Keratinocyte (primary cell): ENCODE results near the gene ARSI. TPM values are rescaled to one million over a fixed set of nuclear protein-coding genes. Genes with fewer than 3 reads are reported as not detected.

ENCODE experiments used
- DNase-seq: peaks from one replicate; pipeline ENCODE4 v3.0.0-alpha.2; 2011; ENCODE audit warnings: low read depth, missing footprints, low spot score
- FAIRE-seq: peaks from 2 replicates; lab custom pipeline; 2011; peaks lifted over from hg19 to GRCh38; lab: Jason Lieb, UNC
- H2AFZ ChIP-seq: 2 replicates; pipeline ENCODE4 v1.6.0; 2012; ENCODE audit warnings: low read length, control low read depth, inconsistent platforms; ENCODE audit not compliant: control insufficient read depth
- H3K27ac ChIP-seq: 2 replicates; pipeline ENCODE4 v1.5.1; 2011; ENCODE audit warnings: low read length; ENCODE audit not compliant: control insufficient read depth, insufficient read depth
- H3K27me3 ChIP-seq: 3 replicates; pipeline ENCODE4 v1.6.0; 2011; ENCODE audit warnings: low read length; ENCODE audit not compliant: control insufficient read depth, insufficient read depth; ENCODE audit errors: extremely low read depth
- H3K36me3 ChIP-seq, 2 experiments: 2 replicates in 1 of 2; 3 replicates in 1 of 2; pipeline ENCODE4 v1.5.1; 2011; ENCODE audit warnings: low read length in 2 of 2, mild to moderate bottlenecking in 1 of 2; ENCODE audit not compliant: control insufficient read depth in 2 of 2, insufficient read depth in 2 of 2; ENCODE audit errors: extremely low read depth in 1 of 2
- H3K4me1 ChIP-seq: 3 replicates; pipeline ENCODE4 v1.5.1; 2011; ENCODE audit warnings: low read length; ENCODE audit not compliant: control insufficient read depth, insufficient read depth; ENCODE audit errors: extremely low read depth
- H3K4me2 ChIP-seq: 3 replicates; pipeline ENCODE4 v1.6.0; 2011; ENCODE audit warnings: low read depth, low read length; ENCODE audit not compliant: control insufficient read depth, insufficient read depth; ENCODE audit errors: extremely low read depth
- H3K4me3 ChIP-seq, 3 experiments: fragments of 200-600 bp in 1 of 3; sonication (generic) in 1 of 3; 2 replicates in 2 of 3; 3 replicates in 1 of 3; pipeline ENCODE4 v1.5.1; 2011 to 2016; ENCODE audit warnings: low read length in 3 of 3, mild to moderate bottlenecking in 3 of 3, control low read depth in 2 of 3, inconsistent platforms in 1 of 3, low read depth in 1 of 3, mixed read lengths in 1 of 3, mixed run types in 1 of 3, moderate library complexity in 1 of 3; ENCODE audit not compliant: control insufficient read depth in 2 of 3, insufficient read depth in 2 of 3; ENCODE audit errors: extremely low read depth in 1 of 3
- H3K79me2 ChIP-seq: 2 replicates; pipeline ENCODE4 v1.6.0; 2012; ENCODE audit warnings: low read length; ENCODE audit not compliant: control insufficient read depth, insufficient read depth
- H3K9ac ChIP-seq: 3 replicates; pipeline ENCODE4 v1.6.0; 2011; ENCODE audit warnings: low read length; ENCODE audit not compliant: control insufficient read depth, insufficient read depth; ENCODE audit errors: extremely low read depth
- H3K9me1 ChIP-seq: 3 replicates; pipeline ENCODE4 v1.6.0; 2011; ENCODE audit warnings: low read length; ENCODE audit not compliant: control insufficient read depth, insufficient read depth; ENCODE audit errors: extremely low read depth
- H3K9me3 ChIP-seq: 2 replicates; pipeline ENCODE4 v1.5.1; 2012; ENCODE audit warnings: low read depth, low read length; ENCODE audit not compliant: control insufficient read depth
- H4K20me1 ChIP-seq: 3 replicates; pipeline ENCODE4 v1.6.0; 2011; ENCODE audit warnings: low read length; ENCODE audit not compliant: control insufficient read depth, insufficient read depth; ENCODE audit errors: extremely low read depth
- CTCF ChIP-seq, 3 experiments: IDR thresholded peaks in 1 of 3; conservative IDR thresholded peaks in 1 of 3; optimal IDR thresholded peaks in 1 of 3; 2 replicates in 2 of 3; 3 replicates in 1 of 3; pipeline versions ENCODE3 to v1.5.1; 2011; ENCODE audit warnings: low read length in 3 of 3, mild to moderate bottlenecking in 3 of 3, moderate library complexity in 2 of 3, control low read depth in 1 of 3, inconsistent platforms in 1 of 3; ENCODE audit not compliant: insufficient read depth in 2 of 3; ENCODE audit errors: extremely low read depth in 1 of 3
- EZH2 ChIP-seq: IDR thresholded peaks from one replicate; pipeline ENCODE4 v1.6.1; 2012; ENCODE audit warnings: inconsistent platforms, mild to moderate bottlenecking, low read length, moderate library complexity
- dilution Hi-C: fragments of 300-500 bp; cut with MboI; formaldehyde crosslinking; loops from one replicate; pipeline ENCODE4 v1.7.0; 2020; ENCODE audit warnings: low sequenced_read_pairs; ENCODE audit not compliant: extremely low pct_ligation_motif_present
- polyA plus RNA-seq, 5 experiments: library from polyadenylated mRNA; depleted of rRNA in 3 of 5; stranded (reverse) in 3 of 5; stranded (forward) in 1 of 5; unstranded in 1 of 5; fragments of >200 nt; gene quantifications; 1 replicate in 1 of 5; 2 replicates in 3 of 5; 3 replicates in 1 of 5; pipeline versions ENCODE4 v1.2.1 to v1.2.3, GENCODE V29; 2011 to 2012; ENCODE audit warnings: missing spikeins in 2 of 5, low read depth in 1 of 5, low replicate concordance in 1 of 5

The ARSI gene
- polyA plus RNA-seq, 1 donor (not counting 4 experiments of a cell fraction or from before 2014, with no cell fraction given), result 1.7 TPM

- TF ChIP-seq CTCF (optimal IDR thresholded peaks at IDR 0.05 in 1 of 3, IDR thresholded peaks at IDR 0.05 in 1 of 3, conservative IDR thresholded peaks at IDR 0.05 in 1 of 3; ENCODE audit: extremely low read depth in 1 of 3, insufficient read depth in 2 of 3, low read length in 3 of 3) (no peak), EZH2 (no peak)
- Histone ChIP-seq H3K4me3 (no peak overlapping the region), H3K27ac (no peak overlapping the region), H3K36me3 (no peaks in the 10 kb centered on the region), H3K4me2 (no peak overlapping the region), H3K9me1 (no peaks in the 10 kb centered on the region), H2AFZ (no peak overlapping the region), H3K4me1 (peaks cover 6% of the 10 kb centered on the region), H4K20me1 (no peaks in the 10 kb centered on the region), H3K27me3 (no peaks in the 10 kb centered on the region), H3K9me3 (no peaks in the 10 kb centered on the region), H3K9ac (no peak overlapping the region), H3K79me2 (no peaks in the 10 kb centered on the region)
- dilution Hi-C loops, result no loop called here
- FAIRE-seq (no peak), DNase-seq (no peak)
These were observed 44.6 kb downstream of the ARSI start for GRCh38 chr5:150258130-150258529.

GRCh38 chr5:150257424-150257823 is 45.3 kb downstream of the ARSI start:
- no peak overlapping the region for H3K4me2 ChIP-seq
- dilution Hi-C loops, result no loop called here
- H3K9me1 ChIP-seq, result no peaks in the 10 kb centered on the region
- no peaks in the 10 kb centered on the region for H4K20me1 ChIP-seq
- H3K4me3 ChIP-seq, result no peak overlapping the region
- FAIRE-seq (no peak), DNase-seq (no peak)
- no peaks in the 10 kb centered on the region for H3K36me3 ChIP-seq
- no peak overlapping the region for H2AFZ ChIP-seq
- peaks cover under 1% of the 10 kb centered on the region for H3K4me1 ChIP-seq
- H3K9ac ChIP-seq, result no peak overlapping the region
- H3K9me3 ChIP-seq, result no peaks in the 10 kb centered on the region
- TF ChIP-seq EZH2, result no peak
- no peak for TF ChIP-seq CTCF (optimal IDR thresholded peaks at IDR 0.05 in 1 of 3, IDR thresholded peaks at IDR 0.05 in 1 of 3, conservative IDR thresholded peaks at IDR 0.05 in 1 of 3; ENCODE audit: extremely low read depth in 1 of 3, insufficient read depth in 2 of 3, low read length in 3 of 3)
- H3K79me2 ChIP-seq, result no peaks in the 10 kb centered on the region
- H3K27me3 ChIP-seq, result no peaks in the 10 kb centered on the region
- no peak overlapping the region for H3K27ac ChIP-seq
